K562 (cell line): ENCODE measurements around the gene WDR90. TPM values are rescaled to one million over a fixed set of nuclear protein-coding genes. Genes with fewer than 3 reads are reported as not detected.
"Not testable (repeated sequence)": the region's sequence is repeated elsewhere in the genome, so short reads cannot be mapped to it uniquely, and the experiment has no call there.

ENCODE experiments used
- ARID2 ChIP-seq: fragments of 450-650 bp; IDR thresholded peaks from 2 replicates; pipeline ENCODE4 v1.6.1; 2017; ENCODE audit warnings: antibody characterized with exemption, mild to moderate bottlenecking
- ATF3 ChIP-seq, 2 experiments: fragments of 450-650 bp in 1 of 2; sonication (generic) in 1 of 2; formaldehyde crosslinking in 1 of 2; IDR thresholded peaks in 1 of 2; conservative IDR thresholded peaks in 1 of 2; 2 replicates each; pipeline versions ENCODE4 v1.6.1 to v1.8.1; 2016 to 2023; ENCODE audit warnings: mild to moderate bottlenecking in 2 of 2, moderate library complexity in 2 of 2, inconsistent platforms in 1 of 2, missing genetic modification reagents in 1 of 2
- BCOR ChIP-seq: fragments of 450-650 bp; IDR thresholded peaks from 2 replicates; pipeline ENCODE4 v1.6.1; 2016
- CEBPB ChIP-seq: fragments of 450-650 bp; IDR thresholded peaks from 2 replicates; pipeline ENCODE4 v1.6.1; 2016; ENCODE audit warnings: missing genetic modification characterization, missing compliant biosample characterization
- EGR1 ChIP-seq: fragments of 450-650 bp; conservative IDR thresholded peaks from 2 replicates; pipeline ENCODE4 v1.6.1; 2017; ENCODE audit warnings: mild to moderate bottlenecking
- FOSL1 ChIP-seq: fragments of 200-800 bp; sonication (Bioruptor generic); conservative IDR thresholded peaks from 2 replicates; pipeline ENCODE4 v1.6.1; 2016; ENCODE audit warnings: missing genetic modification characterization, missing compliant biosample characterization
- GTF3C2 ChIP-seq: IDR thresholded peaks from 3 replicates; pipeline ENCODE4 v1.6.1; 2011; ENCODE audit warnings: borderline replicate concordance, mild to moderate bottlenecking, moderate library complexity; ENCODE audit not compliant: insufficient read length; ENCODE audit errors: extremely low read depth
- KLF13 ChIP-seq: fragments of 450-650 bp; IDR thresholded peaks from 2 replicates; pipeline ENCODE4 v1.6.1; 2016; ENCODE audit warnings: missing genetic modification characterization, low read depth, mild to moderate bottlenecking, missing compliant biosample characterization, moderate library complexity, borderline replicate concordance
- L3MBTL2 ChIP-seq: fragments of 450-650 bp; IDR thresholded peaks from 2 replicates; pipeline ENCODE4 v1.6.1; 2016; ENCODE audit warnings: mild to moderate bottlenecking, moderate library complexity
- LCOR ChIP-seq: sonication (generic); formaldehyde crosslinking; IDR thresholded peaks from 2 replicates; pipeline ENCODE4 v1.8.0; 2022; ENCODE audit warnings: mild to moderate bottlenecking, missing genetic modification reagents
- RAD21 ChIP-seq, 2 experiments: fragments of 250-450 bp in 1 of 2; fragments of 450-650 bp in 1 of 2; sonication (Bioruptor Pico) in 1 of 2; formaldehyde crosslinking in 1 of 2; IDR thresholded peaks in 1 of 2; conservative IDR thresholded peaks in 1 of 2; 2 replicates each; pipeline versions ENCODE4 v1.4.0 to v1.8.0; 2020 to 2022; ENCODE audit warnings: mild to moderate bottlenecking in 2 of 2, moderate library complexity in 1 of 2
- SMC3 ChIP-seq: conservative IDR thresholded peaks from 2 replicates; pipeline ENCODE4 v1.6.1; 2011; ENCODE audit warnings: low read depth, low read length, improper control_type of control experiment; ENCODE audit not compliant: insufficient read depth
- STAG1 ChIP-seq: sonication (generic); formaldehyde crosslinking; IDR thresholded peaks from 2 replicates; pipeline ENCODE4 v1.5.0; 2020; ENCODE audit warnings: missing genetic modification reagents, borderline replicate concordance
- polyA plus RNA-seq, 8 experiments: library from polyadenylated mRNA; depleted of rRNA in 4 of 8; stranded (reverse) in 5 of 8; unstranded in 3 of 8; fragments of >200 nt; fragmentation: Nextera tagmentation in 2 of 8; fragmentation: Illumina TruSeq in 1 of 8; extraction: Ambion mirVana in 2 of 8; extraction: Trizol in 1 of 8; gene quantifications; 2 replicates each; pipeline versions ENCODE4 v1.2.1 to v1.2.3, GENCODE V29; 2011 to 2014; ENCODE audit warnings: inconsistent platforms in 1 of 8, missing spikeins in 1 of 8
- total RNA-seq, 7 experiments: library from RNA; depleted of rRNA in 6 of 7; stranded (reverse); fragments of >200 nt in 6 of 7; fragmentation: Illumina TruSeq in 2 of 7; extraction: Trizol in 2 of 7; gene quantifications; 2 replicates each; pipeline versions ENCODE4 v1.2.1 to v1.2.3, GENCODE V29; 2011 to 2021; ENCODE audit warnings: low replicate concordance in 1 of 7
- TF ChIP-seq, protein P1 (sequence below): sonication (generic); formaldehyde crosslinking; IDR thresholded peaks from 2 replicates; pipeline ENCODE4 v1.8.1; 2023; ENCODE audit warnings: mild to moderate bottlenecking, missing genetic modification reagents
- TF ChIP-seq, protein P2 (sequence below): sonication (generic); formaldehyde crosslinking; IDR thresholded peaks from 2 replicates; pipeline ENCODE4 v1.8.0; 2022; ENCODE audit warnings: missing genetic modification reagents, mild to moderate bottlenecking, moderate library complexity, borderline replicate concordance
- TF ChIP-seq, protein P3 (sequence below), 3 experiments: IDR thresholded peaks in 2 of 3; conservative IDR thresholded peaks in 1 of 3; 2 replicates each; pipeline ENCODE4 v1.5.1; 2011 to 2012; ENCODE audit warnings: low read length in 3 of 3, mild to moderate bottlenecking in 3 of 3, control low read depth in 2 of 3, improper control_type of control experiment in 1 of 3, inconsistent platforms in 1 of 3, low read depth in 1 of 3, mixed read lengths in 1 of 3, moderate library complexity in 1 of 3; ENCODE audit not compliant: insufficient read depth in 2 of 3

Gene WDR90
- total and polyA plus RNA-seq, 9 of the 15 experiments (the other 6 are each of a cell fraction or from before 2014, with no cell fraction given) = 0.44 to 12.6 (median 3.3) TPM

DNA sequence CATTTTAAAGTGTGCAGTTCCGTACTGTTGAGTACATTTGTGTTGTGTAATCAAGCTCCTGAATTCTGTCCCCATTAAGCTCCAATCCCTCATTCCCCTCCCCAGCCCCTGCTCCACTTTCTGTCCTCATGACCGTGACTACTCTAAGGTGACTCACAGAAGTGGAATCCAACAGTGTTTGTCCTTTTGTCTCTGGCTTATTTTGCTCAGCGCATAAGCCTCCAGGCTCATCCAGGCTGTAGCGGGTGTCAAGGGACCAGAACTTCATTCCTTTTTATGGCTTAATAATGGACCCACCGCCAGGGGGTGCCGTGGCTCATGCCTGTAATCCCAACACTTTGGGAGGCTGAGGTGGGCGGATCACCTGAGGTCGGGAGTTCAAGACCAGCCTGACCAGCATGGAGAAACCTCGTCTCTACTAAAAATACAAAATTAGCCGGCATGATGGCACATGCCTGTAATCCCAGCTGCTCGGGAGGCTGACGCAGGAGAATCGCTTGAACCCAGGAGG lies 63.6 kb downstream of the WDR90 start (continued):
- TF ChIP-seq ATF3 (IDR thresholded peaks at IDR 0.05) = peak; percentile 57
- TF ChIP-seq ATF3 (CRISPR knock-in tag; conservative IDR thresholded peaks at IDR 0.05) = not testable (repeated sequence)
- TF ChIP-seq, protein P1, sequence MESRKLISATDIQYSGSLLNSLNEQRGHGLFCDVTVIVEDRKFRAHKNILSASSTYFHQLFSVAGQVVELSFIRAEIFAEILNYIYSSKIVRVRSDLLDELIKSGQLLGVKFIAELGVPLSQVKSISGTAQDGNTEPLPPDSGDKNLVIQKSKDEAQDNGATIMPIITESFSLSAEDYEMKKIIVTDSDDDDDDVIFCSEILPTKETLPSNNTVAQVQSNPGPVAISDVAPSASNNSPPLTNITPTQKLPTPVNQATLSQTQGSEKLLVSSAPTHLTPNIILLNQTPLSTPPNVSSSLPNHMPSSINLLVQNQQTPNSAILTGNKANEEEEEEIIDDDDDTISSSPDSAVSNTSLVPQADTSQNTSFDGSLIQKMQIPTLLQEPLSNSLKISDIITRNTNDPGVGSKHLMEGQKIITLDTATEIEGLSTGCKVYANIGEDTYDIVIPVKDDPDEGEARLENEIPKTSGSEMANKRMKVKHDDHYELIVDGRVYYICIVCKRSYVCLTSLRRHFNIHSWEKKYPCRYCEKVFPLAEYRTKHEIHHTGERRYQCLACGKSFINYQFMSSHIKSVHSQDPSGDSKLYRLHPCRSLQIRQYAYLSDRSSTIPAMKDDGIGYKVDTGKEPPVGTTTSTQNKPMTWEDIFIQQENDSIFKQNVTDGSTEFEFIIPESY (CRISPR knock-in tag) = peak; percentile 94
- peak; percentile 82; the same call in 1 of the 2 replicates for TF ChIP-seq KLF13
- TF ChIP-seq BCOR = peak; percentile 44; the same call in 1 of the 2 replicates
- TF ChIP-seq ARID2 = 0 out of 2 replicates have a peak, but pooled peaks have one; percentile 38
- peak; percentile 94 for TF ChIP-seq EGR1
- 0 out of 2 replicates have a peak, but pooled peaks have one; percentile 20 for TF ChIP-seq SMC3
- peak; percentile 10 for TF ChIP-seq GTF3C2
- TF ChIP-seq CEBPB (tag) = peak; percentile 71
- TF ChIP-seq, protein P2, sequence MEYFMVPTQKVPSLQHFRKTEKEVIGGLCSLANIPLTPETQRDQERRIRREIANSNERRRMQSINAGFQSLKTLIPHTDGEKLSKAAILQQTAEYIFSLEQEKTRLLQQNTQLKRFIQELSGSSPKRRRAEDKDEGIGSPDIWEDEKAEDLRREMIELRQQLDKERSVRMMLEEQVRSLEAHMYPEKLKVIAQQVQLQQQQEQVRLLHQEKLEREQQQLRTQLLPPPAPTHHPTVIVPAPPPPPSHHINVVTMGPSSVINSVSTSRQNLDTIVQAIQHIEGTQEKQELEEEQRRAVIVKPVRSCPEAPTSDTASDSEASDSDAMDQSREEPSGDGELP = peak; percentile 61; the same call in 1 of the 2 replicates
- 0 out of 2 replicates have a peak, but pooled peaks have one; percentile 23 for TF ChIP-seq L3MBTL2
- peak; percentile 61 to 75 for TF ChIP-seq RAD21 (CRISPR knock-in tag; conservative IDR thresholded peaks at IDR 0.05 in 1 of 2, IDR thresholded peaks at IDR 0.05 in 1 of 2)
- TF ChIP-seq STAG1 = peak; percentile 56; the same call in 1 of the 2 replicates
- peak; percentile 66 for TF ChIP-seq FOSL1 (tag)
- TF ChIP-seq LCOR (CRISPR knock-in tag) = peak; percentile 38; the same call in 1 of the 2 replicates
- TF ChIP-seq, protein P3, sequence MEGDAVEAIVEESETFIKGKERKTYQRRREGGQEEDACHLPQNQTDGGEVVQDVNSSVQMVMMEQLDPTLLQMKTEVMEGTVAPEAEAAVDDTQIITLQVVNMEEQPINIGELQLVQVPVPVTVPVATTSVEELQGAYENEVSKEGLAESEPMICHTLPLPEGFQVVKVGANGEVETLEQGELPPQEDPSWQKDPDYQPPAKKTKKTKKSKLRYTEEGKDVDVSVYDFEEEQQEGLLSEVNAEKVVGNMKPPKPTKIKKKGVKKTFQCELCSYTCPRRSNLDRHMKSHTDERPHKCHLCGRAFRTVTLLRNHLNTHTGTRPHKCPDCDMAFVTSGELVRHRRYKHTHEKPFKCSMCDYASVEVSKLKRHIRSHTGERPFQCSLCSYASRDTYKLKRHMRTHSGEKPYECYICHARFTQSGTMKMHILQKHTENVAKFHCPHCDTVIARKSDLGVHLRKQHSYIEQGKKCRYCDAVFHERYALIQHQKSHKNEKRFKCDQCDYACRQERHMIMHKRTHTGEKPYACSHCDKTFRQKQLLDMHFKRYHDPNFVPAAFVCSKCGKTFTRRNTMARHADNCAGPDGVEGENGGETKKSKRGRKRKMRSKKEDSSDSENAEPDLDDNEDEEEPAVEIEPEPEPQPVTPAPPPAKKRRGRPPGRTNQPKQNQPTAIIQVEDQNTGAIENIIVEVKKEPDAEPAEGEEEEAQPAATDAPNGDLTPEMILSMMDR (IDR thresholded peaks at IDR 0.05 in 2 of 3, conservative IDR thresholded peaks at IDR 0.05 in 1 of 3; ENCODE audit: insufficient read depth in 2 of 3, low read depth in 1 of 3, low read length in 3 of 3) = peak; percentile 59 to 70 (median 66)
